Middle frontal gyrus (tissue), 1 donor: ENCODE measurements around the gene HOXB7.

Experiments
- DNase-seq: peaks from one replicate; pipeline ENCODE4 v3.0.0-alpha.2; 2015; ENCODE audit warnings: low spot score; ENCODE audit errors: extremely low spot score

Gene HOXB7

GRCh38 chr17:48609759-48610281 lies 997 bp downstream of the HOXB7 start:
- DNase-seq: no peak

- DNase-seq: no peak
These were observed 1.8 kb downstream of the HOXB7 start for GRCh38 chr17:48609033-48609432.

GRCh38 chr17:48608494-48608834 lies 2.4 kb downstream of the HOXB7 start:
- no peak for DNase-seq

- DNase-seq: no peak
These were observed 3.8 kb downstream of the HOXB7 start for GRCh38 chr17:48606892-48607614.

GRCh38 chr17:48605991-48606891 lies 4.6 kb downstream of the HOXB7 start:
- no peak for DNase-seq

GRCh38 chr17:48605409-48605919 lies 5.4 kb downstream of the HOXB7 start:
- DNase-seq: no peak

GRCh38 chr17:48604770-48605329 lies 6.0 kb downstream of the HOXB7 start, which contains the start of gene HOXB6:
Gene HOXB6 (minus strand): TSS chr17:48604986. CDS start chr17:48598150, 6,836 bp downstream.
- DNase-seq: no peak

- no peak for DNase-seq
These were observed 6.7 kb downstream of the HOXB7 start for GRCh38 chr17:48603959-48604769.

GRCh38 chr17:48601539-48602425 lies 9.0 kb downstream of the HOXB7 start:
- DNase-seq: no peak

GRCh38 chr17:48601207-48601538 lies 9.6 kb downstream of the HOXB7 start:
- no peak for DNase-seq

GRCh38 chr17:48600244-48601098 lies 10.3 kb downstream of the HOXB7 start:
- no peak for DNase-seq

GRCh38 chr17:48599354-48599753 lies 11.5 kb downstream of the HOXB7 start:
- no peak for DNase-seq

- no peak for DNase-seq
These were observed 12.1 kb downstream of the HOXB7 start for GRCh38 chr17:48598736-48599135.

GRCh38 chr17:48597778-48598631 lies 12.8 kb downstream of the HOXB7 start:
- no peak for DNase-seq

- DNase-seq: no peak
These were observed 13.4 kb downstream of the HOXB7 start for GRCh38 chr17:48597528-48597777.

GRCh38 chr17:48596735-48597527 lies 13.9 kb downstream of the HOXB7 start:
- no peak for DNase-seq

- no peak for DNase-seq
These were observed 14.7 kb downstream of the HOXB7 start for GRCh38 chr17:48596000-48596734.
